AG10803 (cell line): ENCODE data around the gene ASZ1.

Source experiments
- DNase-seq: peaks from one replicate; pipeline ENCODE4 v3.0.0; 2010; ENCODE audit warnings: low read depth
- H3K4me3 ChIP-seq: 2 replicates; pipeline ENCODE4 v1.5.1; 2011; ENCODE audit warnings: mild to moderate bottlenecking, low read length, control low read depth
- CTCF ChIP-seq: conservative IDR thresholded peaks from 2 replicates; pipeline ENCODE4 v1.5.1; 2011; ENCODE audit warnings: mild to moderate bottlenecking, low read length, control low read depth, inconsistent platforms

Gene ASZ1

GRCh38 chr7:117403737-117404136 is 23.6 kb downstream of the ASZ1 start:
- no peak for DNase-seq
- no peak for TF ChIP-seq CTCF
- no peak overlapping the region for H3K4me3 ChIP-seq

- peak; percentile 65 for DNase-seq
- no peak for TF ChIP-seq CTCF
Measured at GRCh38 chr7:117402109-117402508, 25.2 kb downstream of the ASZ1 start.

GRCh38 chr7:117401293-117402002 is 25.8 kb downstream of the ASZ1 start:
- H3K4me3 ChIP-seq: no peak overlapping the region
- no peak for DNase-seq
- peak; percentile 44 for TF ChIP-seq CTCF

More at GRCh38 chr7:117402109-117402508, 25.2 kb downstream of the ASZ1 start:
- H3K4me3 ChIP-seq: no peak overlapping the region

GRCh38 chr7:117399820-117400422 is 27.4 kb downstream of the ASZ1 start:
- H3K4me3 ChIP-seq: no peak overlapping the region
- no peak for DNase-seq
- TF ChIP-seq CTCF: peak; percentile 54

- no peak for DNase-seq
- TF ChIP-seq CTCF: no peak
- H3K4me3 ChIP-seq: no peak overlapping the region
Measured at GRCh38 chr7:117395743-117396142, 31.6 kb downstream of the ASZ1 start.

- DNase-seq: no peak
- no peak overlapping the region for H3K4me3 ChIP-seq
- no peak for TF ChIP-seq CTCF
Measured at GRCh38 chr7:117393781-117394180, 33.5 kb downstream of the ASZ1 start.

GRCh38 chr7:117389871-117390270 is 37.4 kb downstream of the ASZ1 start:
- no peak for DNase-seq
- H3K4me3 ChIP-seq: no peak overlapping the region
- TF ChIP-seq CTCF: no peak
